ENCODE data around the gene CHN1.

Gene CHN1

GRCh38 chr2:174791746-174792280 lies 213.4 kb downstream of the CHN1 start:
- Histone ChIP-seq H3K4me3 (ENCODE audit: insufficient read depth, low read depth, low read length) (no peak overlapping the region), H3K4me1 (ENCODE audit: control insufficient read depth, insufficient read depth, low read length) (peaks cover 27% of the 10 kb centered on the region), H3K36me3 (ENCODE audit: control insufficient read depth, insufficient read depth, low read length) (no peaks in the 10 kb centered on the region), H3K9me3 (ENCODE audit: control insufficient read depth, low read length) (no peaks in the 10 kb centered on the region), H3K27me3 (ENCODE audit: control insufficient read depth, insufficient read depth, low read length, poor library complexity, severe bottlenecking) (no peaks in the 10 kb centered on the region), H3K27ac (ENCODE audit: insufficient read depth, low read depth, low read length, poor library complexity, severe bottlenecking) (no peak overlapping the region)
- WGBS, 2 experiments, result 88 to 89% methylated on average over 6 of the region's 7 CpGs

DNA sequence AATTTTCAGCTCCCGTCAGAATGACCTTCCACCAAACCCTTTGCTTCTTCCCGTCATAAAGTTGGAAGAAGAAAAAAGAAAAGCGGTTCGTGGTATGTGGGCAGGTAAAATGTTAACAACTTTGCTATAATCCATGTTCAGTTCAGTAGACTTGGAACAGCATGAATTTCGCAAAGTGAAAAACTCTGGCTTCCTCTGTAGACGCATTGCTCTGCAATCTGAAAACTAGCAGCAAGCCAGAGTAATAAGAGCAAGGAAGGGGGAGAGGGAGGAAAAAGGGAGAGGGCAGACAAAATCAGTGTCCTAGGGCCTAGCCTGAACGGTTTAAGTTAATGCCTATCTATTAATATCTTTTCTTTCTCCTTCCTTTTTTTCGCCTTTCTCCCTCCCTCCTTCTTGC lies 214.2 kb downstream of the CHN1 start:
- no peak overlapping the region for H3K4me3 ChIP-seq (ENCODE audit: insufficient read depth, low read depth, low read length)
- no peaks in the 10 kb centered on the region for H3K27me3 ChIP-seq (ENCODE audit: control insufficient read depth, insufficient read depth, low read length, poor library complexity, severe bottlenecking)
- peaks cover 22% of the 10 kb centered on the region for H3K4me1 ChIP-seq (ENCODE audit: control insufficient read depth, insufficient read depth, low read length)
- H3K36me3 ChIP-seq (ENCODE audit: control insufficient read depth, insufficient read depth, low read length), result no peaks in the 10 kb centered on the region
- WGBS, 2 experiments, result 86 to 89% methylated on average over 8 of the region's 8 CpGs
- H3K27ac ChIP-seq (ENCODE audit: insufficient read depth, low read depth, low read length, poor library complexity, severe bottlenecking), result no peak overlapping the region
- no peaks in the 10 kb centered on the region for H3K9me3 ChIP-seq (ENCODE audit: control insufficient read depth, low read length)

DNA sequence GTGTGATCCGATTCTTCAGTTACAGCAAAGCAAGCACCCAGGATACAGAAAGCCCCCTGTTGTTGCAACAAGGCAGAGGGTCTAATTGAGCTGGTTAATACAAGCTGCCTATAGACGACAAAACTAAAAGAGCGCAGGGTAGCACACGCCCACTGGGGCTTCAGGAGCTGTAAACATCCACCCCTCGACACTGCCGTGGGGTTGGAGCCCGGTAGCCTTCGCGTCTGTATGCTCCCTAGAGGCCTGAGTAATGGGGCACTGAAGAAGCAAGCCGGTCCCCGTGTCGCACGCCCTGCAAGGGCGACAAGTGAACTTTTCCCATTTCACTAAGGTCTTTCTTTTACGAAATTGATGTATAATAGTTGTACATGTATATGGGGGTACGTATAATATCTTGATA lies 216.2 kb downstream of the CHN1 start:
- Histone ChIP-seq H3K9me3 (ENCODE audit: control insufficient read depth, low read length) (no peaks in the 10 kb centered on the region), H3K4me3 (ENCODE audit: insufficient read depth, low read depth, low read length) (no peak overlapping the region), H3K36me3 (ENCODE audit: control insufficient read depth, insufficient read depth, low read length) (no peaks in the 10 kb centered on the region), H3K27me3 (ENCODE audit: control insufficient read depth, insufficient read depth, low read length, poor library complexity, severe bottlenecking) (no peaks in the 10 kb centered on the region), H3K4me1 (ENCODE audit: control insufficient read depth, insufficient read depth, low read length) (peaks cover 15% of the 10 kb centered on the region), H3K27ac (ENCODE audit: insufficient read depth, low read depth, low read length, poor library complexity, severe bottlenecking) (peak overlapping the region; percentile 26)
- WGBS, 2 experiments, result 85% methylated on average over 14 to 15 of the region's 16 CpGs

DNA sequence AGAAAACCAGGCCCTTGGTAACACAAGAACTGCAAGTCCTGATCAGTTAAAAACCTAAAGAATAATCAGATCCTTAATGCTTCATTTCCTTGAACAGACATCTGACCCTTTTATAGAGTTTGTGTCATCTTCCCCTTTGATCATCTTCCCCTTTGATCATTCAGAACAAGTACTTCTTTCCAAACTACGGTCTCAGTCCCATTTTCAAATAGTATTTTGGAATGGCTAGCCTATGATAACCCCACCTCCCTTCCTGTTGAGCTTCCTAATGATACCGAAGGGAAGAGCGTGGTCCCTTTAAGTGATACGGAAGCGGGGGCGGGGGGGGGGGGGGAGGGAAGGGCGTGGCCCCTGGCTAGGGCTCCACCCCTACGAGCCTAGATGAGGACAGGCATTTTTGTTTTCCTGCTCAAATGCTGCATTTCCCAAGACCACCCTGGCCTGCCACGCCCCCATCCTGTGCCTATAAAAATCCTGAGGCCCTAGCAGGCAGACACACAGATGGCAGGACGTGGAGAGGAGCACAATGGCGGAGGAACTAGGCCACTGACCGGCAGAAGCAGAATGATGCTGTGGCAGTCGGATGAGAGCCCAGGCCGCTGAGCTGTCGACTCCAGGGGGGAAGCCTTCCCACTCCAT lies 216.8 kb downstream of the CHN1 start:
- H3K27ac ChIP-seq (ENCODE audit: insufficient read depth, low read depth, low read length, poor library complexity, severe bottlenecking), result peak overlapping the region; percentile 77
- WGBS, 2 experiments, result 52 to 57% methylated on average over 14 to 15 of the region's 15 CpGs
- H3K4me1 ChIP-seq (ENCODE audit: control insufficient read depth, insufficient read depth, low read length), result peaks cover 15% of the 10 kb centered on the region
- H3K27me3 ChIP-seq (ENCODE audit: control insufficient read depth, insufficient read depth, low read length, poor library complexity, severe bottlenecking), result no peaks in the 10 kb centered on the region
- no peaks in the 10 kb centered on the region for H3K9me3 ChIP-seq (ENCODE audit: control insufficient read depth, low read length)
- H3K36me3 ChIP-seq (ENCODE audit: control insufficient read depth, insufficient read depth, low read length), result no peaks in the 10 kb centered on the region
- no peak overlapping the region for H3K4me3 ChIP-seq (ENCODE audit: insufficient read depth, low read depth, low read length)

GRCh38 chr2:174787487-174788205 lies 217.5 kb downstream of the CHN1 start:
- Histone ChIP-seq H3K27me3 (ENCODE audit: control insufficient read depth, insufficient read depth, low read length, poor library complexity, severe bottlenecking) (no peaks in the 10 kb centered on the region), H3K27ac (ENCODE audit: insufficient read depth, low read depth, low read length, poor library complexity, severe bottlenecking) (peak overlapping the region; percentile 77)

GRCh38 chr2:174786066-174786725 lies 219.0 kb downstream of the CHN1 start:
- H3K4me1 ChIP-seq (ENCODE audit: control insufficient read depth, insufficient read depth, low read length), result peaks cover 15% of the 10 kb centered on the region
- no peak overlapping the region for H3K4me3 ChIP-seq (ENCODE audit: insufficient read depth, low read depth, low read length)
- H3K36me3 ChIP-seq (ENCODE audit: control insufficient read depth, insufficient read depth, low read length), result no peaks in the 10 kb centered on the region
- H3K9me3 ChIP-seq (ENCODE audit: control insufficient read depth, low read length), result no peaks in the 10 kb centered on the region
- H3K27me3 ChIP-seq (ENCODE audit: control insufficient read depth, insufficient read depth, low read length, poor library complexity, severe bottlenecking), result no peaks in the 10 kb centered on the region
- no peak overlapping the region for H3K27ac ChIP-seq (ENCODE audit: insufficient read depth, low read depth, low read length, poor library complexity, severe bottlenecking)
- 96 to 98% methylated on average over 8 of the region's 8 CpGs for WGBS, 2 experiments

More at GRCh38 chr2:174787487-174788205, 217.5 kb downstream of the CHN1 start:
- Histone ChIP-seq H3K4me3 (ENCODE audit: insufficient read depth, low read depth, low read length) (no peak overlapping the region), H3K4me1 (ENCODE audit: control insufficient read depth, insufficient read depth, low read length) (peaks cover 15% of the 10 kb centered on the region), H3K36me3 (ENCODE audit: control insufficient read depth, insufficient read depth, low read length) (no peaks in the 10 kb centered on the region), H3K9me3 (ENCODE audit: control insufficient read depth, low read length) (no peaks in the 10 kb centered on the region)
- 26 to 29% methylated on average over 5 of the region's 5 CpGs for WGBS, 2 experiments

GRCh38 chr2:174785481-174785880 lies 219.7 kb downstream of the CHN1 start:
- WGBS, 2 experiments, result 95 to 99% methylated on average over 3 of the region's 3 CpGs
- no peak overlapping the region for H3K27ac ChIP-seq (ENCODE audit: insufficient read depth, low read depth, low read length, poor library complexity, severe bottlenecking)
- no peaks in the 10 kb centered on the region for H3K9me3 ChIP-seq (ENCODE audit: control insufficient read depth, low read length)
- peaks cover 12% of the 10 kb centered on the region for H3K4me1 ChIP-seq (ENCODE audit: control insufficient read depth, insufficient read depth, low read length)
- H3K27me3 ChIP-seq (ENCODE audit: control insufficient read depth, insufficient read depth, low read length, poor library complexity, severe bottlenecking), result no peaks in the 10 kb centered on the region
- no peaks in the 10 kb centered on the region for H3K36me3 ChIP-seq (ENCODE audit: control insufficient read depth, insufficient read depth, low read length)
- no peak overlapping the region for H3K4me3 ChIP-seq (ENCODE audit: insufficient read depth, low read depth, low read length)

- no peaks in the 10 kb centered on the region for H3K27me3 ChIP-seq (ENCODE audit: control insufficient read depth, insufficient read depth, low read length, poor library complexity, severe bottlenecking)
Observed at GRCh38 chr2:174784909-174785308, 220.3 kb downstream of the CHN1 start.

DNA sequence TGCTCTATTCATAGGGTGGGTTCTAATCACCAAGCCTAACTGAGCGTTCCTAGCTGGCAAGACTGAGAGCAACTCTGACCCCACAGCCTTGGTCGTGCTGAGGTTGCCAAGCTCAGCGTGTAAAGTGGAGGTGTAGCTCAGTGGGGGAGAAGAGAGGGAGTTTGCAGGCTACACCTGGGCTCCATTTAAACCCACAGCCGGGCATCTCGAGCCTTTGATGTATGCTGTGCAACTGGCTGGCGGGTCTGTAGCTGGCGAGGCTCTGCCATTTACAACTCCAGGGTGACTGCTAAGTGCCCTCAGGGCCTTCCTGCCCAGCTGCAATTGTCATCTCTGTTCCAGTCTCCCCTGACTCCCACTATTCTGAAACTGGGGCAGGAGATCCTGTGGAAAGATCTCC lies 220.9 kb downstream of the CHN1 start:
- Histone ChIP-seq H3K27me3 (ENCODE audit: control insufficient read depth, insufficient read depth, low read length, poor library complexity, severe bottlenecking) (no peaks in the 10 kb centered on the region), H3K36me3 (ENCODE audit: control insufficient read depth, insufficient read depth, low read length) (no peaks in the 10 kb centered on the region), H3K9me3 (ENCODE audit: control insufficient read depth, low read length) (no peaks in the 10 kb centered on the region), H3K4me3 (ENCODE audit: insufficient read depth, low read depth, low read length) (no peak overlapping the region), H3K4me1 (ENCODE audit: control insufficient read depth, insufficient read depth, low read length) (peaks cover 19% of the 10 kb centered on the region), H3K27ac (ENCODE audit: insufficient read depth, low read depth, low read length, poor library complexity, severe bottlenecking) (no peak overlapping the region)
- 94 to 96% methylated on average over 7 of the region's 7 CpGs for WGBS, 2 experiments

More at GRCh38 chr2:174784909-174785308, 220.3 kb downstream of the CHN1 start:
- 95 to 96% methylated on average over 3 to 5 of the region's 5 CpGs for WGBS, 2 experiments
- H3K9me3 ChIP-seq (ENCODE audit: control insufficient read depth, low read length), result no peaks in the 10 kb centered on the region
- H3K4me3 ChIP-seq (ENCODE audit: insufficient read depth, low read depth, low read length), result no peak overlapping the region
- H3K4me1 ChIP-seq (ENCODE audit: control insufficient read depth, insufficient read depth, low read length), result peaks cover 17% of the 10 kb centered on the region
- H3K36me3 ChIP-seq (ENCODE audit: control insufficient read depth, insufficient read depth, low read length), result no peaks in the 10 kb centered on the region
- H3K27ac ChIP-seq (ENCODE audit: insufficient read depth, low read depth, low read length, poor library complexity, severe bottlenecking), result no peak overlapping the region

- H3K4me1 ChIP-seq (ENCODE audit: control insufficient read depth, insufficient read depth, low read length), result peaks cover 16% of the 10 kb centered on the region
- WGBS, 2 experiments, result 94 to 96% methylated on average over 10 to 11 of the region's 11 CpGs
- H3K36me3 ChIP-seq (ENCODE audit: control insufficient read depth, insufficient read depth, low read length), result no peaks in the 10 kb centered on the region
- no peak overlapping the region for H3K4me3 ChIP-seq (ENCODE audit: insufficient read depth, low read depth, low read length)
- H3K27ac ChIP-seq (ENCODE audit: insufficient read depth, low read depth, low read length, poor library complexity, severe bottlenecking), result no peak overlapping the region
- H3K9me3 ChIP-seq (ENCODE audit: control insufficient read depth, low read length), result no peaks in the 10 kb centered on the region
- no peaks in the 10 kb centered on the region for H3K27me3 ChIP-seq (ENCODE audit: control insufficient read depth, insufficient read depth, low read length, poor library complexity, severe bottlenecking)
Observed at GRCh38 chr2:174781996-174782395, 223.2 kb downstream of the CHN1 start.

Data from ectodermal cell (in vitro differentiated cells).